Left forelimb (tissue), 1 donor: ENCODE data around the gene SNX9.
A peak's percentile ranks its signal among the peaks of the same experiment; 100 is the strongest.
"Not testable (repeated sequence)": the region's sequence is repeated elsewhere in the genome, so short reads cannot be mapped to it uniquely, and the experiment has no call there.

Experiments used
- DNase-seq: peaks from one replicate; pipeline ENCODE4 v3.0.0-alpha.2; 2018; ENCODE audit warnings: low spot score

SNX9 gene

GRCh38 chr6:157954150-157955117 is 131.4 kb downstream of the SNX9 start:
- DNase-seq = no peak

GRCh38 chr6:157955675-157956074 is 132.6 kb downstream of the SNX9 start:
- DNase-seq = no peak

- DNase-seq = peak; percentile 25
Observed at GRCh38 chr6:157956171-157956730, 133.2 kb downstream of the SNX9 start.

- no peak for DNase-seq
Observed at GRCh38 chr6:157959451-157960227, 136.6 kb downstream of the SNX9 start.

- no peak for DNase-seq
Observed at GRCh38 chr6:157961153-157961831, 138.2 kb downstream of the SNX9 start.

GRCh38 chr6:157961832-157962575 is 139.0 kb downstream of the SNX9 start:
- no peak for DNase-seq

GRCh38 chr6:157962601-157963302 is 139.7 kb downstream of the SNX9 start:
- DNase-seq = no peak

GRCh38 chr6:157964100-157964499 is 141.1 kb downstream of the SNX9 start:
- no peak for DNase-seq

GRCh38 chr6:157965387-157965786 is 142.3 kb downstream of the SNX9 start:
- no peak for DNase-seq

- no peak for DNase-seq
Observed at GRCh38 chr6:157966589-157966977, 143.5 kb downstream of the SNX9 start.

- no peak for DNase-seq
Observed at GRCh38 chr6:157967020-157967419, 144.0 kb downstream of the SNX9 start.

- no peak for DNase-seq
Observed at GRCh38 chr6:157967486-157967885, 144.4 kb downstream of the SNX9 start.

GRCh38 chr6:157972177-157972576 is 149.1 kb downstream of the SNX9 start:
- DNase-seq = not testable (repeated sequence)

- no peak for DNase-seq
Observed at GRCh38 chr6:157974341-157974894, 151.4 kb downstream of the SNX9 start.

- DNase-seq = no peak
Observed at GRCh38 chr6:157974967-157975366, 151.9 kb downstream of the SNX9 start.

- no peak for DNase-seq
Observed at GRCh38 chr6:157975456-157975855, 152.4 kb downstream of the SNX9 start.

- DNase-seq = no peak
Observed at GRCh38 chr6:157976345-157977175, 153.5 kb downstream of the SNX9 start.

- no peak for DNase-seq
Observed at GRCh38 chr6:157977176-157977804, 154.2 kb downstream of the SNX9 start.
